ENCODE measurements around the gene PLLP. TPM values are rescaled to one million over a fixed set of nuclear protein-coding genes. Genes with fewer than 3 reads are reported as not detected.

Gene PLLP
- total RNA-seq, 2 donors from 2014 or later, result 3.1 to 8.6 TPM

- H3K27ac ChIP-seq, result no peak overlapping the region
- TF ChIP-seq, protein P1, sequence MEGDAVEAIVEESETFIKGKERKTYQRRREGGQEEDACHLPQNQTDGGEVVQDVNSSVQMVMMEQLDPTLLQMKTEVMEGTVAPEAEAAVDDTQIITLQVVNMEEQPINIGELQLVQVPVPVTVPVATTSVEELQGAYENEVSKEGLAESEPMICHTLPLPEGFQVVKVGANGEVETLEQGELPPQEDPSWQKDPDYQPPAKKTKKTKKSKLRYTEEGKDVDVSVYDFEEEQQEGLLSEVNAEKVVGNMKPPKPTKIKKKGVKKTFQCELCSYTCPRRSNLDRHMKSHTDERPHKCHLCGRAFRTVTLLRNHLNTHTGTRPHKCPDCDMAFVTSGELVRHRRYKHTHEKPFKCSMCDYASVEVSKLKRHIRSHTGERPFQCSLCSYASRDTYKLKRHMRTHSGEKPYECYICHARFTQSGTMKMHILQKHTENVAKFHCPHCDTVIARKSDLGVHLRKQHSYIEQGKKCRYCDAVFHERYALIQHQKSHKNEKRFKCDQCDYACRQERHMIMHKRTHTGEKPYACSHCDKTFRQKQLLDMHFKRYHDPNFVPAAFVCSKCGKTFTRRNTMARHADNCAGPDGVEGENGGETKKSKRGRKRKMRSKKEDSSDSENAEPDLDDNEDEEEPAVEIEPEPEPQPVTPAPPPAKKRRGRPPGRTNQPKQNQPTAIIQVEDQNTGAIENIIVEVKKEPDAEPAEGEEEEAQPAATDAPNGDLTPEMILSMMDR (IDR thresholded peaks at IDR 0.05), result no peak
- H3K27me3 ChIP-seq (replicated peaks; ENCODE audit: insufficient read depth), result no peaks in the 10 kb centered on the region
- ATAC-seq (ENCODE audit: insufficient number of reproducible peaks, low FRiP score, low read depth) (no peak), DNase-seq (ENCODE audit: low spot score) (no peak)
- H3K36me3 ChIP-seq, result peaks cover 16% of the 10 kb centered on the region
- H3K9me3 ChIP-seq, result no peaks in the 10 kb centered on the region
- no peak overlapping the region for H3K4me3 ChIP-seq
- peaks cover 4 to 8% of the 10 kb centered on the region in 2 donors for H3K4me1 ChIP-seq (ENCODE audit: control insufficient read depth in 1 of 2, low read depth in 2 of 2)
Measured at GRCh38 chr16:57240851-57241250, 43.6 kb downstream of the PLLP start.

GRCh38 chr16:57239107-57239506 is 45.4 kb downstream of the PLLP start:
- Histone ChIP-seq H3K27ac (no peak overlapping the region), H3K9me3 (no peaks in the 10 kb centered on the region)

GRCh38 chr16:57238682-57239081 is 45.8 kb downstream of the PLLP start:
- H3K9me3 ChIP-seq, result no peaks in the 10 kb centered on the region
- ATAC-seq (ENCODE audit: insufficient number of reproducible peaks, low FRiP score, low read depth) (no peak), DNase-seq (ENCODE audit: low spot score) (no peak)
- H3K4me1 ChIP-seq (ENCODE audit: control insufficient read depth in 1 of 2, low read depth in 2 of 2), result no peaks in the 10 kb centered on the region
- H3K27me3 ChIP-seq (replicated peaks; ENCODE audit: insufficient read depth), result no peaks in the 10 kb centered on the region
- peaks cover 33% of the 10 kb centered on the region for H3K36me3 ChIP-seq
- H3K4me3 ChIP-seq, result no peak overlapping the region
- TF ChIP-seq, protein P1 (IDR thresholded peaks at IDR 0.05), result no peak
- H3K27ac ChIP-seq, result no peak overlapping the region

More at GRCh38 chr16:57239107-57239506, 45.4 kb downstream of the PLLP start:
- ATAC-seq (ENCODE audit: insufficient number of reproducible peaks, low FRiP score, low read depth), result no peak
- Histone ChIP-seq H3K4me3 (no peak overlapping the region), H3K36me3 (peaks cover 28% of the 10 kb centered on the region), H3K4me1 (ENCODE audit: control insufficient read depth in 1 of 2, low read depth in 2 of 2) (peaks cover under 1 to 2% of the 10 kb centered on the region in 2 donors), H3K27me3 (replicated peaks; ENCODE audit: insufficient read depth) (no peaks in the 10 kb centered on the region)
- TF ChIP-seq, protein P1 (IDR thresholded peaks at IDR 0.05), result no peak
- DNase-seq (ENCODE audit: low spot score), result no peak

GRCh38 chr16:57236022-57236350 is 48.5 kb downstream of the PLLP start:
- no peaks in the 10 kb centered on the region for H3K9me3 ChIP-seq
- H3K4me3 ChIP-seq, result no peak overlapping the region
- H3K4me1 ChIP-seq (ENCODE audit: control insufficient read depth in 1 of 2, low read depth in 2 of 2), result no peaks in the 10 kb centered on the region
- no peak overlapping the region for H3K27ac ChIP-seq
- ATAC-seq (ENCODE audit: insufficient number of reproducible peaks, low FRiP score, low read depth) (no peak), DNase-seq (ENCODE audit: low spot score) (no peak)
- H3K36me3 ChIP-seq, result peaks cover 58% of the 10 kb centered on the region
- TF ChIP-seq, protein P1 (IDR thresholded peaks at IDR 0.05), result no peak
- no peaks in the 10 kb centered on the region for H3K27me3 ChIP-seq (replicated peaks; ENCODE audit: insufficient read depth)

GRCh38 chr16:57235128-57236021 is 49.1 kb downstream of the PLLP start:
- no peaks in the 10 kb centered on the region for H3K9me3 ChIP-seq
- no peak overlapping the region for H3K4me3 ChIP-seq
- TF ChIP-seq, protein P1 (IDR thresholded peaks at IDR 0.05), result no peak
- H3K27ac ChIP-seq, result no peak overlapping the region
- no peak for DNase-seq (ENCODE audit: low spot score)
- no peak for ATAC-seq (ENCODE audit: insufficient number of reproducible peaks, low FRiP score, low read depth)
- no peaks in the 10 kb centered on the region for H3K4me1 ChIP-seq (ENCODE audit: control insufficient read depth in 1 of 2, low read depth in 2 of 2)
- no peaks in the 10 kb centered on the region for H3K27me3 ChIP-seq (replicated peaks; ENCODE audit: insufficient read depth)
- H3K36me3 ChIP-seq, result peaks cover 62% of the 10 kb centered on the region

All from thoracic aorta (tissue), 2 donors.